ENCODE measurements around the gene PFKM.

The PFKM gene

DNA sequence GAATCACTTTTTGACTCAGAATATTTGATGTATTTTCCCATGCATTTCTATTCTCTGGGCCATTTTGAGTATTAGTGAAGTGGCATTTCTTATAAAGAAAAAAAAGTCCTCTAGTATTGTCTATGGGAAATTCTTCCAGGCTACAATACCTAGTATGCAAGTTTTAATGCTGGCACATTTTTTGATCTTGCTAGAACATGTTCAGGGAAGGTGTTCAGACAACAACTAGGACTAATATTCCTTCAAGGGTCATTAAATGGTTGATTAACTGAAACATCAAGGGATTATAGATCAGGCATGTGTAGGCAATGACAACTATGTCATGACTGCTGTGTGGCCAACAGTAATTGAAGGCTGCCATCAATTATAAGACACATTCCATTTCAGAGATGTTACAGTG, 71.9 kb downstream of the PFKM start:
- H3K4me3 ChIP-seq (replicated peaks; ENCODE audit: insufficient read depth, low read length): no peak overlapping the region
- H3K27ac ChIP-seq (replicated peaks): no peak overlapping the region
- TF ChIP-seq POLR2AphosphoS5 (IDR thresholded peaks at IDR 0.05; ENCODE audit: low read depth) (no peak), SPI1 (IDR thresholded peaks at IDR 0.05; ENCODE audit: borderline replicate concordance, low read depth) (no peak), GABPA (IDR thresholded peaks at IDR 0.05; ENCODE audit: low read depth) (no peak)
- TF ChIP-seq, protein P1, sequence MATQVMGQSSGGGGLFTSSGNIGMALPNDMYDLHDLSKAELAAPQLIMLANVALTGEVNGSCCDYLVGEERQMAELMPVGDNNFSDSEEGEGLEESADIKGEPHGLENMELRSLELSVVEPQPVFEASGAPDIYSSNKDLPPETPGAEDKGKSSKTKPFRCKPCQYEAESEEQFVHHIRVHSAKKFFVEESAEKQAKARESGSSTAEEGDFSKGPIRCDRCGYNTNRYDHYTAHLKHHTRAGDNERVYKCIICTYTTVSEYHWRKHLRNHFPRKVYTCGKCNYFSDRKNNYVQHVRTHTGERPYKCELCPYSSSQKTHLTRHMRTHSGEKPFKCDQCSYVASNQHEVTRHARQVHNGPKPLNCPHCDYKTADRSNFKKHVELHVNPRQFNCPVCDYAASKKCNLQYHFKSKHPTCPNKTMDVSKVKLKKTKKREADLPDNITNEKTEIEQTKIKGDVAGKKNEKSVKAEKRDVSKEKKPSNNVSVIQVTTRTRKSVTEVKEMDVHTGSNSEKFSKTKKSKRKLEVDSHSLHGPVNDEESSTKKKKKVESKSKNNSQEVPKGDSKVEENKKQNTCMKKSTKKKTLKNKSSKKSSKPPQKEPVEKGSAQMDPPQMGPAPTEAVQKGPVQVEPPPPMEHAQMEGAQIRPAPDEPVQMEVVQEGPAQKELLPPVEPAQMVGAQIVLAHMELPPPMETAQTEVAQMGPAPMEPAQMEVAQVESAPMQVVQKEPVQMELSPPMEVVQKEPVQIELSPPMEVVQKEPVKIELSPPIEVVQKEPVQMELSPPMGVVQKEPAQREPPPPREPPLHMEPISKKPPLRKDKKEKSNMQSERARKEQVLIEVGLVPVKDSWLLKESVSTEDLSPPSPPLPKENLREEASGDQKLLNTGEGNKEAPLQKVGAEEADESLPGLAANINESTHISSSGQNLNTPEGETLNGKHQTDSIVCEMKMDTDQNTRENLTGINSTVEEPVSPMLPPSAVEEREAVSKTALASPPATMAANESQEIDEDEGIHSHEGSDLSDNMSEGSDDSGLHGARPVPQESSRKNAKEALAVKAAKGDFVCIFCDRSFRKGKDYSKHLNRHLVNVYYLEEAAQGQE (IDR thresholded peaks at IDR 0.05; ENCODE audit: insufficient replicate concordance, low read depth): no peak
- TF ChIP-seq, protein P2, sequence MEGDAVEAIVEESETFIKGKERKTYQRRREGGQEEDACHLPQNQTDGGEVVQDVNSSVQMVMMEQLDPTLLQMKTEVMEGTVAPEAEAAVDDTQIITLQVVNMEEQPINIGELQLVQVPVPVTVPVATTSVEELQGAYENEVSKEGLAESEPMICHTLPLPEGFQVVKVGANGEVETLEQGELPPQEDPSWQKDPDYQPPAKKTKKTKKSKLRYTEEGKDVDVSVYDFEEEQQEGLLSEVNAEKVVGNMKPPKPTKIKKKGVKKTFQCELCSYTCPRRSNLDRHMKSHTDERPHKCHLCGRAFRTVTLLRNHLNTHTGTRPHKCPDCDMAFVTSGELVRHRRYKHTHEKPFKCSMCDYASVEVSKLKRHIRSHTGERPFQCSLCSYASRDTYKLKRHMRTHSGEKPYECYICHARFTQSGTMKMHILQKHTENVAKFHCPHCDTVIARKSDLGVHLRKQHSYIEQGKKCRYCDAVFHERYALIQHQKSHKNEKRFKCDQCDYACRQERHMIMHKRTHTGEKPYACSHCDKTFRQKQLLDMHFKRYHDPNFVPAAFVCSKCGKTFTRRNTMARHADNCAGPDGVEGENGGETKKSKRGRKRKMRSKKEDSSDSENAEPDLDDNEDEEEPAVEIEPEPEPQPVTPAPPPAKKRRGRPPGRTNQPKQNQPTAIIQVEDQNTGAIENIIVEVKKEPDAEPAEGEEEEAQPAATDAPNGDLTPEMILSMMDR (IDR thresholded peaks at IDR 0.05; ENCODE audit: insufficient read depth, low read length): no peak
- H3K27me3 ChIP-seq (ENCODE audit: insufficient read depth, poor library complexity, severe bottlenecking): peaks cover 5% of the 10 kb centered on the region
- DNase-seq (ENCODE audit: low read depth in 1 of 2, low spot score in 1 of 2): no peak

DNA sequence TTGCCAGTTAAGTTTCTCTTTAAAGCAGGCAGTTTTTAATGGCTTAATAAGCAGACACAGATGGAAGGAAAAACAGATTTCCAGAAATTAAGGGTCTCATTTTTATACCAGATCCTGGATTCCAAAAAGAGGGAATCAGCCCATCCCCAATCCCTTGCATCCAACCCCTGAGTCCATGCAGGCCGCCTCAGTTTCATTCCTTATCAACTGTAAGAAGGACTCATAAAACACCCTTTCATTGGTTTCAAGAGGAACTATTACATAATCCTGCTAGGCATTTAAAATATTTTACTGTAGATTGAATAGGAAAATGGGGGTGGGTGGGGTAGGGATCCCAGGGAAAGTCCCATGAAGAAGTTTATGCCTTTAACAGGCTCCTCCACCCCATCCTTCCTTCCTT, 73.7 kb downstream of the PFKM start:
- TF ChIP-seq, protein P1 (IDR thresholded peaks at IDR 0.05; ENCODE audit: insufficient replicate concordance, low read depth): no peak
- TF ChIP-seq GABPA (IDR thresholded peaks at IDR 0.05; ENCODE audit: low read depth) (no peak), SPI1 (IDR thresholded peaks at IDR 0.05; ENCODE audit: borderline replicate concordance, low read depth) (no peak), POLR2AphosphoS5 (IDR thresholded peaks at IDR 0.05; ENCODE audit: low read depth) (no peak)
- TF ChIP-seq, protein P2 (IDR thresholded peaks at IDR 0.05; ENCODE audit: insufficient read depth, low read length): no peak
- H3K27ac ChIP-seq (replicated peaks): no peak overlapping the region
- no peak for DNase-seq (ENCODE audit: low read depth in 1 of 2, low spot score in 1 of 2)
- H3K27me3 ChIP-seq (ENCODE audit: insufficient read depth, poor library complexity, severe bottlenecking): peaks cover 3% of the 10 kb centered on the region
- no peak overlapping the region for H3K4me3 ChIP-seq (replicated peaks; ENCODE audit: insufficient read depth, low read length)

DNA sequence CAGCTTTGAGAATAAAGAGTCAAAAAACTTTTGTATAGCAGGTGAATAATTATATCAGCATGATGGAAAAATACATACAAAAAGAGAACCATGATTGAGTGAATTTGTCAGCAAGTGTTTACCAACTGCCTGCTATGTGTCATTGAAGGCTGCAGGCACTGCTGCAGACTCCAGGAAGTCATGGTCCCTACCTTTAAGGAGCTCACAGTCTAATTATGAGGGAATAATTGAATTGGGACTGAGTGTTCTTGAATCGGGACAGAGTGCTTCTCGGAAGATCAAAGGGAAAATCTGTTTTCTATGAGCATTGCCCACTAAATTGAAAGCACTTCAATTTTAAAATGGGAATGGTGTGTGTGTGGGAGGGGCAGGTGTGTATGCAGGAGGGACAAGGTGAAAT, 74.5 kb downstream of the PFKM start:
- TF ChIP-seq, protein P1 (IDR thresholded peaks at IDR 0.05; ENCODE audit: insufficient replicate concordance, low read depth): no peak
- H3K4me3 ChIP-seq (replicated peaks; ENCODE audit: insufficient read depth, low read length): no peak overlapping the region
- H3K27me3 ChIP-seq (ENCODE audit: insufficient read depth, poor library complexity, severe bottlenecking): no peaks in the 10 kb centered on the region
- H3K27ac ChIP-seq (replicated peaks): no peak overlapping the region
- DNase-seq (ENCODE audit: low read depth in 1 of 2, low spot score in 1 of 2): no peak

DNA sequence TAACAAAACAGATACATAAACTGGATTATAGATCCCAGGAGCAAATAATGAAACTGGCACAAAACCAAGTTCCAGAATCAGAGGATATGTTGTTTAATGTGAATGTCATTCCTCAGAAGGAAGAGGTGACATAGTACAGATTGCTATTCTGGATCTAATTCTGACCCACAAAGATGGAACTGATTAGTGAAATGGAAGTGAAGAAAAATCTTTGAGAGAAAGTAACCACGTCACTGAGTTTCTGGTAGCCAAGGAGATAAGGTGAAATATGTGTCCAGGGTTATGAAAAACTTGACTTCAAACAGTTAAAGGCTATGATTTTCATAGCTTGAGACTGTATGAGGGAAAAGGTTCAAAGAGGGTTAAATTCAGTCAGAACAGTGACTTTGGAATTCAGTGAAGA, 75.6 kb downstream of the PFKM start:
- Histone ChIP-seq H3K27ac (replicated peaks) (no peak overlapping the region), H3K4me3 (replicated peaks; ENCODE audit: insufficient read depth, low read length) (no peak overlapping the region), H3K27me3 (ENCODE audit: insufficient read depth, poor library complexity, severe bottlenecking) (no peaks in the 10 kb centered on the region)
- TF ChIP-seq, protein P2 (IDR thresholded peaks at IDR 0.05; ENCODE audit: insufficient read depth, low read length): no peak
- TF ChIP-seq GABPA (IDR thresholded peaks at IDR 0.05; ENCODE audit: low read depth) (no peak), POLR2AphosphoS5 (IDR thresholded peaks at IDR 0.05; ENCODE audit: low read depth) (no peak), SPI1 (IDR thresholded peaks at IDR 0.05; ENCODE audit: borderline replicate concordance, low read depth) (no peak)
- TF ChIP-seq, protein P1 (IDR thresholded peaks at IDR 0.05; ENCODE audit: insufficient replicate concordance, low read depth): no peak
- no peak for DNase-seq (ENCODE audit: low read depth in 1 of 2, low spot score in 1 of 2)
